CD4-positive, alpha-beta memory T cell (primary cell): ENCODE data around the gene GSC2. TPM values are rescaled to one million over a fixed set of nuclear protein-coding genes. Genes with fewer than 3 reads are reported as not detected.

Experiments used
- CTCF ChIA-PET: fragments of 350-600 bp; sonication (Branson Sonifier 250); formaldehyde crosslinking; loops from one replicate; lab custom pipeline; 2021; ENCODE audit warnings: inconsistent platforms; ENCODE audit not compliant: partially characterized antibody; lab: Charles Lee
- POLR2A ChIA-PET: fragments of 350-600 bp; sonication (Branson Sonifier 250); formaldehyde crosslinking; loops from one replicate; lab custom pipeline; 2021; ENCODE audit not compliant: partially characterized antibody; lab: Charles Lee
- DNase-seq, 5 donors: peaks; one replicate each; pipeline versions ENCODE4 v3.0.0 to v3.0.0-alpha.2; 2020 to 2022; ENCODE audit warnings: mixed read lengths in 1 of 5
- H3K27ac ChIP-seq: one replicate; pipeline ENCODE4 v1.7.0; 2013; ENCODE audit warnings: low read depth, low read length
- H3K27me3 ChIP-seq: 2 replicates; pipeline ENCODE4 v1.7.0; 2013; ENCODE audit warnings: mild to moderate bottlenecking, low read length, moderate library complexity; ENCODE audit not compliant: insufficient read depth
- H3K36me3 ChIP-seq: 2 replicates; pipeline ENCODE4 v1.7.0; 2013; ENCODE audit warnings: mild to moderate bottlenecking, low read length, moderate library complexity; ENCODE audit not compliant: insufficient read depth
- H3K4me1 ChIP-seq: 2 replicates; pipeline ENCODE4 v1.7.0; 2013; ENCODE audit warnings: mild to moderate bottlenecking, low read length, moderate library complexity; ENCODE audit not compliant: insufficient read depth
- H3K4me3 ChIP-seq, 2 donors: one replicate each; pipeline ENCODE4 v1.7.0; 2013; ENCODE audit warnings: low read length in 2 of 2, mild to moderate bottlenecking in 1 of 2
- H3K9me3 ChIP-seq, 2 donors: one replicate each; pipeline ENCODE4 v1.7.0; 2013; ENCODE audit warnings: low read length in 2 of 2, control low read depth in 1 of 2; ENCODE audit not compliant: control insufficient read depth in 1 of 2
- H3K27ac Mint-ChIP-seq, 7 donors: one replicate each; pipeline ENCODE4 v1.8.0; 2020 to 2021; ENCODE audit warnings: mixed read lengths in 7 of 7, mild to moderate bottlenecking in 6 of 7, inconsistent platforms in 3 of 7, moderate library complexity in 3 of 7
- H3K27me3 Mint-ChIP-seq, 2 donors: one replicate each; pipeline ENCODE4 v1.8.0; 2020 to 2021; ENCODE audit warnings: mixed read lengths in 2 of 2
- H3K36me3 Mint-ChIP-seq, 2 donors: one replicate each; pipeline ENCODE4 v1.8.0; 2020 to 2021; ENCODE audit warnings: mixed read lengths in 2 of 2, inconsistent platforms in 1 of 2, mild to moderate bottlenecking in 1 of 2
- H3K4me1 Mint-ChIP-seq, 4 donors: one replicate each; pipeline ENCODE4 v1.8.0; 2020 to 2021; ENCODE audit warnings: mixed read lengths in 4 of 4, mild to moderate bottlenecking in 1 of 4
- H3K4me3 Mint-ChIP-seq, 8 donors: one replicate each; pipeline ENCODE4 v1.8.0; 2020 to 2021; ENCODE audit warnings: mixed read lengths in 8 of 8, mild to moderate bottlenecking in 7 of 8, moderate library complexity in 6 of 8, inconsistent platforms in 3 of 8
- H3K9me3 Mint-ChIP-seq, 8 donors: one replicate each; pipeline ENCODE4 v1.8.0; 2020 to 2021; ENCODE audit warnings: mixed read lengths in 8 of 8, mild to moderate bottlenecking in 5 of 8, inconsistent platforms in 3 of 8, moderate library complexity in 1 of 8
- intact Hi-C: fragments of 100-400 bp; cut with micrococcal nuclease; formaldehyde crosslinking; loops from one replicate; pipeline ENCODE4 v1.15.1; 2023
- polyA plus RNA-seq, 2 donors: library from polyadenylated mRNA; unstranded; fragments of 300-500 nt; fragmentation: Illumina TruSeq; gene quantifications; one replicate each; pipeline ENCODE4 v1.2.3, GENCODE V29; 2021
- total RNA-seq, 2 experiments: library from RNA; stranded (reverse); gene quantifications; one replicate each; pipeline ENCODE4 v1.2.3, GENCODE V29; 2021

GSC2 gene
- not detected for total RNA-seq
- not detected for polyA plus RNA-seq

GRCh38 chr22:19149991-19150390 is at the start of gene GSC2:
TSS of gene GSC2 (minus strand) at chr22:19150292. CDS start at chr22:19150283, 9 bp downstream.
- DNase-seq: no peak
- Mint-ChIP-seq H3K27me3 (peaks cover 27 to 33% of the 10 kb centered on the region in 2 donors), H3K27ac (peak within 1 kb of the TSS in 1 of 7 donors; percentile 73), H3K4me3 (peak within 1 kb of the TSS; percentile 59 to 83 (median 74)), H3K4me1 (peaks cover 5 to 18% (median 11%) of the 10 kb centered on the region in 4 donors), H3K36me3 (no peaks in the 10 kb centered on the region), H3K9me3 (peaks cover 0 to 11% (median under 1%) of the 10 kb centered on the region in 8 donors)
- POLR2A ChIA-PET: no interaction called here
- H3K27ac ChIP-seq: no peak within 1 kb of the TSS
- intact Hi-C loops: no loop called here
- peaks cover 23% of the 10 kb centered on the region for H3K27me3 ChIP-seq
- H3K4me1 ChIP-seq: no peaks in the 10 kb centered on the region
- H3K36me3 ChIP-seq: no peaks in the 10 kb centered on the region
- H3K4me3 ChIP-seq: peak within 1 kb of the TSS in 1 of 2 donors; percentile 14
- CTCF ChIA-PET: no interaction called here
- no peaks in the 10 kb centered on the region for H3K9me3 ChIP-seq

GRCh38 chr22:19199479-19199878 is 49.4 kb upstream of the GSC2 start:
- intact Hi-C loops: no loop called here
- Mint-ChIP-seq H3K27me3 (no peaks in the 10 kb centered on the region), H3K36me3 (no peaks in the 10 kb centered on the region), H3K4me3 (no peak overlapping the region), H3K27ac (no peak overlapping the region), H3K9me3 (peaks cover 0 to 2% (median 0%) of the 10 kb centered on the region in 8 donors), H3K4me1 (peaks cover 9 to 16% (median 13%) of the 10 kb centered on the region in 4 donors)
- peaks cover 9% of the 10 kb centered on the region for H3K4me1 ChIP-seq
- H3K4me3 ChIP-seq: no peak overlapping the region
- H3K36me3 ChIP-seq: no peaks in the 10 kb centered on the region
- POLR2A ChIA-PET: no interaction called here
- DNase-seq: no peak
- no peak overlapping the region for H3K27ac ChIP-seq
- no peaks in the 10 kb centered on the region for H3K9me3 ChIP-seq
- CTCF ChIA-PET: no interaction called here
- H3K27me3 ChIP-seq: no peaks in the 10 kb centered on the region

GRCh38 chr22:19197997-19198865 is 48.1 kb upstream of the GSC2 start:
- H3K4me3 ChIP-seq: no peak overlapping the region
- Mint-ChIP-seq H3K4me3 (no peak overlapping the region), H3K36me3 (no peaks in the 10 kb centered on the region), H3K9me3 (peaks cover 0 to 2% (median 0%) of the 10 kb centered on the region in 8 donors), H3K27ac (peak overlapping the region in 1 of 7 donors; percentile 11), H3K27me3 (no peaks in the 10 kb centered on the region), H3K4me1 (peaks cover 9 to 16% (median 13%) of the 10 kb centered on the region in 4 donors)
- intact Hi-C loops: no loop called here
- no peaks in the 10 kb centered on the region for H3K9me3 ChIP-seq
- no peak overlapping the region for H3K27ac ChIP-seq
- H3K27me3 ChIP-seq: no peaks in the 10 kb centered on the region
- DNase-seq: no peak
- peaks cover 9% of the 10 kb centered on the region for H3K4me1 ChIP-seq
- H3K36me3 ChIP-seq: no peaks in the 10 kb centered on the region
- ChIA-PET POLR2A (no interaction called here), CTCF (no interaction called here)

- no peaks in the 10 kb centered on the region for H3K36me3 ChIP-seq
- no peak for DNase-seq
- peaks cover 9% of the 10 kb centered on the region for H3K4me1 ChIP-seq
- no peak overlapping the region for H3K4me3 Mint-ChIP-seq
- H3K9me3 ChIP-seq: no peaks in the 10 kb centered on the region
- ChIA-PET POLR2A (no interaction called here), CTCF (no interaction called here)
- H3K4me3 ChIP-seq: no peak overlapping the region
- peaks cover 0 to 2% (median 0%) of the 10 kb centered on the region in 8 donors for H3K9me3 Mint-ChIP-seq
- intact Hi-C loops: no loop called here
- H3K27me3 ChIP-seq: no peaks in the 10 kb centered on the region
- H3K27ac ChIP-seq: no peak overlapping the region
- peak overlapping the region in 1 of 7 donors; percentile 51 for H3K27ac Mint-ChIP-seq
- H3K36me3 Mint-ChIP-seq: no peaks in the 10 kb centered on the region
- H3K4me1 Mint-ChIP-seq: peaks cover 9 to 16% (median 13%) of the 10 kb centered on the region in 4 donors
- no peaks in the 10 kb centered on the region for H3K27me3 Mint-ChIP-seq
Observed at GRCh38 chr22:19196841-19197612, 46.9 kb upstream of the GSC2 start.

- Mint-ChIP-seq H3K36me3 (no peaks in the 10 kb centered on the region), H3K27me3 (no peaks in the 10 kb centered on the region), H3K4me3 (peak overlapping the region in 3 of 8 donors; percentile 31 to 44 (median 41)), H3K9me3 (peaks cover 0 to 2% (median 0%) of the 10 kb centered on the region in 8 donors), H3K4me1 (peaks cover 9 to 16% (median 13%) of the 10 kb centered on the region in 4 donors), H3K27ac (peak overlapping the region in 4 of 7 donors; percentile 46 to 83 (median 58))
- ChIA-PET POLR2A (interaction anchor here (0.5 kb wide), 1 partner anchor 679 kb away, joined by 3 read pairs; no protein-coding TSS in a partner anchor), CTCF (no interaction called here)
- Histone ChIP-seq H3K4me3 (no peak overlapping the region), H3K36me3 (no peaks in the 10 kb centered on the region), H3K9me3 (no peaks in the 10 kb centered on the region), H3K4me1 (peaks cover 9% of the 10 kb centered on the region), H3K27me3 (no peaks in the 10 kb centered on the region), H3K27ac (no peak overlapping the region)
- intact Hi-C loops: no loop called here
- no peak for DNase-seq
Observed at GRCh38 chr22:19195796-19196731, 46.0 kb upstream of the GSC2 start.

GRCh38 chr22:19194766-19195536 is 44.9 kb upstream of the GSC2 start:
- H3K4me1 ChIP-seq: peaks cover 9% of the 10 kb centered on the region
- intact Hi-C loops: no loop called here
- Mint-ChIP-seq H3K27me3 (no peaks in the 10 kb centered on the region), H3K36me3 (no peaks in the 10 kb centered on the region), H3K27ac (peak overlapping the region in 3 of 7 donors; percentile 19 to 67 (median 20)), H3K4me3 (peak overlapping the region in 1 of 8 donors; percentile 33), H3K4me1 (peaks cover 9 to 16% (median 13%) of the 10 kb centered on the region in 4 donors), H3K9me3 (peaks cover 0 to 2% (median 0%) of the 10 kb centered on the region in 8 donors)
- no peaks in the 10 kb centered on the region for H3K36me3 ChIP-seq
- H3K27ac ChIP-seq: no peak overlapping the region
- H3K27me3 ChIP-seq: no peaks in the 10 kb centered on the region
- CTCF ChIA-PET: interaction anchor here (0.5 to 1.2 kb wide), 2 partner anchors 16 to 478 kb away, joined by 3 read pairs; no protein-coding TSS in a partner anchor
- no peaks in the 10 kb centered on the region for H3K9me3 ChIP-seq
- POLR2A ChIA-PET: interaction anchor here (0.5 kb wide), 1 partner anchor 680 kb away, joined by 3 read pairs; no protein-coding TSS in a partner anchor
- H3K4me3 ChIP-seq: no peak overlapping the region
- DNase-seq: no peak
